WTC11 (cell line): ENCODE measurements around the gene RBSN. TPM values are rescaled to one million over a fixed set of nuclear protein-coding genes. Genes with fewer than 3 reads are reported as not detected.
A peak's percentile ranks its signal among the peaks of the same experiment; 100 is the strongest.

Source experiments
- ATAC-seq: fragments of 200-7000 bp; cut with Tn5 transposase; 2 replicates; pipeline ENCODE4 v1.10.0; 2021; ENCODE audit warnings: mild to moderate bottlenecking, moderate library complexity
- CTCF ChIA-PET: fragments of 300-600 bp; sonication (Branson Sonifier 250); formaldehyde crosslinking; loops from one replicate; lab custom pipeline; 2021; ENCODE audit warnings: antibody characterized with exemption; lab: Charles Lee
- POLR2A ChIA-PET: fragments of 350-600 bp; sonication (Branson Sonifier 250); formaldehyde crosslinking; loops from one replicate; lab custom pipeline; 2021; ENCODE audit warnings: antibody characterized with exemption; lab: Charles Lee
- DNase-seq: peaks from one replicate; pipeline ENCODE4 v3.0.0; 2021; ENCODE audit warnings: low spot score
- H3K27ac Mint-ChIP-seq: 2 replicates; pipeline ENCODE4 v1.8.0; 2021; ENCODE audit warnings: mixed read lengths
- H3K27me3 Mint-ChIP-seq: 2 replicates; pipeline ENCODE4 v1.8.0; 2021; ENCODE audit warnings: low read depth, mild to moderate bottlenecking, moderate library complexity, mixed read lengths
- H3K36me3 Mint-ChIP-seq: 2 replicates; pipeline ENCODE4 v1.8.0; 2021; ENCODE audit warnings: mixed read lengths
- H3K4me1 Mint-ChIP-seq: 2 replicates; pipeline ENCODE4 v1.8.0; 2022; ENCODE audit warnings: mixed read lengths
- H3K4me3 Mint-ChIP-seq: 2 replicates; pipeline ENCODE4 v1.8.0; 2021; ENCODE audit warnings: mild to moderate bottlenecking, moderate library complexity, mixed read lengths
- H3K9me3 Mint-ChIP-seq: 2 replicates; pipeline ENCODE4 v1.8.0; 2021; ENCODE audit warnings: mixed read lengths
- CREM ChIP-seq: sonication (generic); formaldehyde crosslinking; IDR thresholded peaks from 2 replicates; pipeline ENCODE4 v1.8.1; 2022; ENCODE audit warnings: mild to moderate bottlenecking, missing genetic modification reagents, moderate library complexity
- FOXJ3 ChIP-seq: sonication (generic); formaldehyde crosslinking; IDR thresholded peaks from 2 replicates; pipeline ENCODE4 v1.9.0; 2021; ENCODE audit warnings: missing genetic modification reagents, mild to moderate bottlenecking, borderline replicate concordance
- GRHL2 ChIP-seq: fragments of 250-450 bp; sonication (Bioruptor Pico); IDR thresholded peaks from 2 replicates; pipeline ENCODE4 v1.8.0; 2022; ENCODE audit warnings: mild to moderate bottlenecking, moderate library complexity; ENCODE audit not compliant: insufficient replicate concordance, severe bottlenecking
- KAT7 ChIP-seq: sonication (generic); formaldehyde crosslinking; IDR thresholded peaks from 2 replicates; pipeline ENCODE4 v1.8.1; 2023; ENCODE audit warnings: missing genetic modification reagents, mild to moderate bottlenecking, borderline replicate concordance
- MXD4 ChIP-seq: fragments of 250-450 bp; sonication (Bioruptor Pico); IDR thresholded peaks from 2 replicates; pipeline ENCODE4 v1.8.0; 2021; ENCODE audit warnings: mild to moderate bottlenecking, moderate library complexity, borderline replicate concordance
- MYBL2 ChIP-seq: sonication (generic); formaldehyde crosslinking; IDR thresholded peaks from 2 replicates; pipeline ENCODE4 v1.8.1; 2023; ENCODE audit warnings: mild to moderate bottlenecking, moderate library complexity, missing genetic modification reagents
- NFATC4 ChIP-seq: fragments of 250-450 bp; sonication (Bioruptor Pico); IDR thresholded peaks from 2 replicates; pipeline ENCODE4 v1.9.0; 2021; ENCODE audit warnings: mild to moderate bottlenecking
- ZNF138 ChIP-seq: sonication (generic); formaldehyde crosslinking; conservative IDR thresholded peaks from 2 replicates; pipeline ENCODE4 v1.8.1; 2022; ENCODE audit warnings: mild to moderate bottlenecking, moderate library complexity, missing genetic modification reagents
- ZNF263 ChIP-seq: sonication (generic); formaldehyde crosslinking; IDR thresholded peaks from 2 replicates; pipeline ENCODE4 v1.8.1; 2022; ENCODE audit warnings: low read depth, mild to moderate bottlenecking, moderate library complexity, missing genetic modification reagents
- total RNA-seq: library from RNA; stranded (reverse); gene quantifications from 3 replicates; pipeline ENCODE4 v1.2.3, GENCODE V29; 2021
- TF ChIP-seq, protein P1 (sequence below): sonication (generic); formaldehyde crosslinking; IDR thresholded peaks from 2 replicates; pipeline ENCODE4 v1.8.0; 2022; ENCODE audit warnings: mild to moderate bottlenecking, missing genetic modification reagents
- TF ChIP-seq, protein P2 (sequence below): fragments of 200-600 bp; IDR thresholded peaks from 2 replicates; pipeline ENCODE4 v1.8.0; 2022; ENCODE audit warnings: antibody characterized with exemption
- TF ChIP-seq, protein P3 (sequence below): sonication (generic); formaldehyde crosslinking; IDR thresholded peaks from 2 replicates; pipeline ENCODE4 v1.8.1; 2023; ENCODE audit warnings: mild to moderate bottlenecking, missing genetic modification reagents, borderline replicate concordance
- TF ChIP-seq, protein P4 (sequence below): sonication (generic); formaldehyde crosslinking; IDR thresholded peaks from 2 replicates; pipeline ENCODE4 v1.8.1; 2023; ENCODE audit warnings: mild to moderate bottlenecking, missing genetic modification reagents
- TF ChIP-seq, protein P5 (sequence below): sonication (generic); formaldehyde crosslinking; IDR thresholded peaks from 2 replicates; pipeline ENCODE4 v1.8.1; 2022; ENCODE audit warnings: low read depth, mild to moderate bottlenecking, moderate library complexity, missing genetic modification reagents, borderline replicate concordance
- TF ChIP-seq, protein P6 (sequence below): sonication (generic); formaldehyde crosslinking; conservative IDR thresholded peaks from 2 replicates; pipeline ENCODE4 v1.8.1; 2022; ENCODE audit warnings: mild to moderate bottlenecking, missing genetic modification reagents
- TF ChIP-seq, protein P7 (sequence below): fragments of 250-450 bp; sonication (Bioruptor Pico); IDR thresholded peaks from 2 replicates; pipeline ENCODE4 v1.9.0; 2021; ENCODE audit warnings: mild to moderate bottlenecking
- TF ChIP-seq, protein P8 (sequence below): fragments of 250-450 bp; sonication (Bioruptor Pico); IDR thresholded peaks from 2 replicates; pipeline ENCODE4 v1.8.0; 2021; ENCODE audit warnings: mild to moderate bottlenecking

RBSN gene
- total RNA-seq, 1 experiment from 2014 or later = 24.2 TPM

DNA sequence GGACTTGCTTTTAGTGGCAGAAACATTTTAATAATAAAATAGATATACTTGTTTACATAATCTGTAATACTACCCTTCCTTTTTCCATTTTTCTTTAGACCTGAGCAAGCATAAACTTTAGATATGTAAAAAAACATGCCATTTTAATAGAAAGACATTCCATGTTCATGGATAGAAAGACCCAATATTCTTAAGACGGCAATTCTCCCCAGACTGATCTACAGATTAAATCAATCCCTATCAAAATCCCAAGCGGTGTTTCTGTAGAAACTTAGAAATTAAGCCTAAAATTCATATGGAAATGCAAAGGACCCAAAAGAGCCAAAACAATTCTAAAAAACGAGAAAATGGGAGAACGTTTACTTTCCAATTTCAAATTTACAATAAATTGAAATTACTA lies 45.4 kb downstream of the RBSN start (continued):
- TF ChIP-seq, protein P1, sequence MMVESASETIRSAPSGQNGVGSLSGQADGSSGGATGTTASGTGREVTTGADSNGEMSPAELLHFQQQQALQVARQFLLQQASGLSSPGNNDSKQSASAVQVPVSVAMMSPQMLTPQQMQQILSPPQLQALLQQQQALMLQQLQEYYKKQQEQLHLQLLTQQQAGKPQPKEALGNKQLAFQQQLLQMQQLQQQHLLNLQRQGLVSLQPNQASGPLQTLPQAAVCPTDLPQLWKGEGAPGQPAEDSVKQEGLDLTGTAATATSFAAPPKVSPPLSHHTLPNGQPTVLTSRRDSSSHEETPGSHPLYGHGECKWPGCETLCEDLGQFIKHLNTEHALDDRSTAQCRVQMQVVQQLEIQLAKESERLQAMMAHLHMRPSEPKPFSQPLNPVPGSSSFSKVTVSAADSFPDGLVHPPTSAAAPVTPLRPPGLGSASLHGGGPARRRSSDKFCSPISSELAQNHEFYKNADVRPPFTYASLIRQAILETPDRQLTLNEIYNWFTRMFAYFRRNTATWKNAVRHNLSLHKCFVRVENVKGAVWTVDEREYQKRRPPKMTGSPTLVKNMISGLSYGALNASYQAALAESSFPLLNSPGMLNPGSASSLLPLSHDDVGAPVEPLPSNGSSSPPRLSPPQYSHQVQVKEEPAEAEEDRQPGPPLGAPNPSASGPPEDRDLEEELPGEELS = no peak
- no peak for TF ChIP-seq CREM (CRISPR knock-in tag)

DNA sequence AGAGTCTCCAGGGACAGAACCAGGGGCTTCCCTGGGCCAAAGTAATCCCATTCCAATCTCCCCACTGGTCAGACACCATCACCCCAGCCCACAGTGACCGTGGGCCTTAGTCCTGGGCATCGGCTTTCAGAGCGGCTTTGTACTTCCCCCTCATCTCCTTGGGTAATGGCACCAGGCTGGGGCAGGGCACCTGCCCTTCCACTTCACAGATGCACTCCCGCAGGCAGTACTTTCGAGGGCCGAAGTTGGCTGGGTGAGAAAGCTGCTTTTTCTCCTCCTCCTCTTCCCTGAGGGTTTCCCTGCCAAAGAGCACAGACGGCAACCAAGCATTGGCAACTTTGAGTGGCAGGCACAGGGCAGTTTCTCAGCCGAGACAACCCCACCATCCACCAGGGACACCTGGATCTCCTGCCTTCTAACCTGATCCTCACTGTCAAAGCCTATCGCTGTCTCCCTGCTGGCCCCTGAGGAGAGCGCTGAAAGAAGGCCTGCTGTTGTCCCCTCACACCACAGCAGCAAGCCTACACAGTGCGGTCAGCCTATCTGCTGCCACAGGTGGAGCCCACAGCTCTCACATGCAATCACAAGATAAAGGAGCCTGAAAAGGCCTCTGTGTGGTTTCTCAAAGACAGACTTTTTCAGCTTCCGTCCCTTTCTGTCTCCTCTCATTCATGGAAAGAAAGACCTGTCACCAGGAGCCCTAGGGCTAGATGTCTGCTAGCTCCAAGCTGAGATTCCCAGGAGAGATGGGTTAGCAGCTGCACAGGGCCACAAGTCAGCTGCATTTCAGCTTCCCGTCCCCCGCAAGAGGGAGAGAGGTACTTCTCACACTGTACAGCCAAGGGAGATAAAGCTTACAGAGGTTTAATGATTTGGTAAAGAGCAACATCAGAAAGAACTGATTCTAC lies 46.4 kb downstream of the RBSN start:
- Mint-ChIP-seq H3K9me3 (no peaks in the 10 kb centered on the region), H3K27ac (peak overlapping the region; percentile 62), H3K27me3 (no peaks in the 10 kb centered on the region), H3K4me3 (no peak overlapping the region), H3K4me1 (peaks cover 19% of the 10 kb centered on the region), H3K36me3 (peaks cover 53% of the 10 kb centered on the region)
- no peak for ATAC-seq
- POLR2A ChIA-PET = interaction anchor here (0.9 kb wide), 1 partner anchor 12 kb away, joined by 5 read pairs; the partner anchor contains the start of gene MRPS25
- DNase-seq = no peak
- CTCF ChIA-PET = interaction anchor here (1.3 to 2.1 kb wide), 4 partner anchors 16 to 153 kb away, joined by 5 to 13 read pairs (median 9); partner anchors contain the start of genes CAPN7 and RBSN
- TF ChIP-seq, protein P2, sequence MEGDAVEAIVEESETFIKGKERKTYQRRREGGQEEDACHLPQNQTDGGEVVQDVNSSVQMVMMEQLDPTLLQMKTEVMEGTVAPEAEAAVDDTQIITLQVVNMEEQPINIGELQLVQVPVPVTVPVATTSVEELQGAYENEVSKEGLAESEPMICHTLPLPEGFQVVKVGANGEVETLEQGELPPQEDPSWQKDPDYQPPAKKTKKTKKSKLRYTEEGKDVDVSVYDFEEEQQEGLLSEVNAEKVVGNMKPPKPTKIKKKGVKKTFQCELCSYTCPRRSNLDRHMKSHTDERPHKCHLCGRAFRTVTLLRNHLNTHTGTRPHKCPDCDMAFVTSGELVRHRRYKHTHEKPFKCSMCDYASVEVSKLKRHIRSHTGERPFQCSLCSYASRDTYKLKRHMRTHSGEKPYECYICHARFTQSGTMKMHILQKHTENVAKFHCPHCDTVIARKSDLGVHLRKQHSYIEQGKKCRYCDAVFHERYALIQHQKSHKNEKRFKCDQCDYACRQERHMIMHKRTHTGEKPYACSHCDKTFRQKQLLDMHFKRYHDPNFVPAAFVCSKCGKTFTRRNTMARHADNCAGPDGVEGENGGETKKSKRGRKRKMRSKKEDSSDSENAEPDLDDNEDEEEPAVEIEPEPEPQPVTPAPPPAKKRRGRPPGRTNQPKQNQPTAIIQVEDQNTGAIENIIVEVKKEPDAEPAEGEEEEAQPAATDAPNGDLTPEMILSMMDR = no peak
- TF ChIP-seq, protein P3, sequence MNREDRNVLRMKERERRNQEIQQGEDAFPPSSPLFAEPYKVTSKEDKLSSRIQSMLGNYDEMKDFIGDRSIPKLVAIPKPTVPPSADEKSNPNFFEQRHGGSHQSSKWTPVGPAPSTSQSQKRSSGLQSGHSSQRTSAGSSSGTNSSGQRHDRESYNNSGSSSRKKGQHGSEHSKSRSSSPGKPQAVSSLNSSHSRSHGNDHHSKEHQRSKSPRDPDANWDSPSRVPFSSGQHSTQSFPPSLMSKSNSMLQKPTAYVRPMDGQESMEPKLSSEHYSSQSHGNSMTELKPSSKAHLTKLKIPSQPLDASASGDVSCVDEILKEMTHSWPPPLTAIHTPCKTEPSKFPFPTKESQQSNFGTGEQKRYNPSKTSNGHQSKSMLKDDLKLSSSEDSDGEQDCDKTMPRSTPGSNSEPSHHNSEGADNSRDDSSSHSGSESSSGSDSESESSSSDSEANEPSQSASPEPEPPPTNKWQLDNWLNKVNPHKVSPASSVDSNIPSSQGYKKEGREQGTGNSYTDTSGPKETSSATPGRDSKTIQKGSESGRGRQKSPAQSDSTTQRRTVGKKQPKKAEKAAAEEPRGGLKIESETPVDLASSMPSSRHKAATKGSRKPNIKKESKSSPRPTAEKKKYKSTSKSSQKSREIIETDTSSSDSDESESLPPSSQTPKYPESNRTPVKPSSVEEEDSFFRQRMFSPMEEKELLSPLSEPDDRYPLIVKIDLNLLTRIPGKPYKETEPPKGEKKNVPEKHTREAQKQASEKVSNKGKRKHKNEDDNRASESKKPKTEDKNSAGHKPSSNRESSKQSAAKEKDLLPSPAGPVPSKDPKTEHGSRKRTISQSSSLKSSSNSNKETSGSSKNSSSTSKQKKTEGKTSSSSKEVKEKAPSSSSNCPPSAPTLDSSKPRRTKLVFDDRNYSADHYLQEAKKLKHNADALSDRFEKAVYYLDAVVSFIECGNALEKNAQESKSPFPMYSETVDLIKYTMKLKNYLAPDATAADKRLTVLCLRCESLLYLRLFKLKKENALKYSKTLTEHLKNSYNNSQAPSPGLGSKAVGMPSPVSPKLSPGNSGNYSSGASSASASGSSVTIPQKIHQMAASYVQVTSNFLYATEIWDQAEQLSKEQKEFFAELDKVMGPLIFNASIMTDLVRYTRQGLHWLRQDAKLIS (CRISPR knock-in tag) = no peak
- TF ChIP-seq MXD4 (CRISPR knock-in tag) (no peak), NFATC4 (CRISPR knock-in tag) (no peak), ZNF263 (CRISPR knock-in tag) (no peak), ZNF138 (no peak), FOXJ3 (no peak), KAT7 (CRISPR knock-in tag) (no peak), MYBL2 (CRISPR knock-in tag) (no peak), GRHL2 (no peak)
- TF ChIP-seq, protein P4, sequence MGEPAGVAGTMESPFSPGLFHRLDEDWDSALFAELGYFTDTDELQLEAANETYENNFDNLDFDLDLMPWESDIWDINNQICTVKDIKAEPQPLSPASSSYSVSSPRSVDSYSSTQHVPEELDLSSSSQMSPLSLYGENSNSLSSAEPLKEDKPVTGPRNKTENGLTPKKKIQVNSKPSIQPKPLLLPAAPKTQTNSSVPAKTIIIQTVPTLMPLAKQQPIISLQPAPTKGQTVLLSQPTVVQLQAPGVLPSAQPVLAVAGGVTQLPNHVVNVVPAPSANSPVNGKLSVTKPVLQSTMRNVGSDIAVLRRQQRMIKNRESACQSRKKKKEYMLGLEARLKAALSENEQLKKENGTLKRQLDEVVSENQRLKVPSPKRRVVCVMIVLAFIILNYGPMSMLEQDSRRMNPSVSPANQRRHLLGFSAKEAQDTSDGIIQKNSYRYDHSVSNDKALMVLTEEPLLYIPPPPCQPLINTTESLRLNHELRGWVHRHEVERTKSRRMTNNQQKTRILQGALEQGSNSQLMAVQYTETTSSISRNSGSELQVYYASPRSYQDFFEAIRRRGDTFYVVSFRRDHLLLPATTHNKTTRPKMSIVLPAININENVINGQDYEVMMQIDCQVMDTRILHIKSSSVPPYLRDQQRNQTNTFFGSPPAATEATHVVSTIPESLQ = no peak
- TF ChIP-seq, protein P5, sequence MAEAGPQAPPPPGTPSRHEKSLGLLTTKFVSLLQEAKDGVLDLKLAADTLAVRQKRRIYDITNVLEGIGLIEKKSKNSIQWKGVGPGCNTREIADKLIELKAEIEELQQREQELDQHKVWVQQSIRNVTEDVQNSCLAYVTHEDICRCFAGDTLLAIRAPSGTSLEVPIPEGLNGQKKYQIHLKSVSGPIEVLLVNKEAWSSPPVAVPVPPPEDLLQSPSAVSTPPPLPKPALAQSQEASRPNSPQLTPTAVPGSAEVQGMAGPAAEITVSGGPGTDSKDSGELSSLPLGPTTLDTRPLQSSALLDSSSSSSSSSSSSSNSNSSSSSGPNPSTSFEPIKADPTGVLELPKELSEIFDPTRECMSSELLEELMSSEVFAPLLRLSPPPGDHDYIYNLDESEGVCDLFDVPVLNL (CRISPR knock-in tag) = no peak
- TF ChIP-seq, protein P6, sequence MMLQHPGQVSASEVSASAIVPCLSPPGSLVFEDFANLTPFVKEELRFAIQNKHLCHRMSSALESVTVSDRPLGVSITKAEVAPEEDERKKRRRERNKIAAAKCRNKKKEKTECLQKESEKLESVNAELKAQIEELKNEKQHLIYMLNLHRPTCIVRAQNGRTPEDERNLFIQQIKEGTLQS = no peak
- TF ChIP-seq, protein P7, sequence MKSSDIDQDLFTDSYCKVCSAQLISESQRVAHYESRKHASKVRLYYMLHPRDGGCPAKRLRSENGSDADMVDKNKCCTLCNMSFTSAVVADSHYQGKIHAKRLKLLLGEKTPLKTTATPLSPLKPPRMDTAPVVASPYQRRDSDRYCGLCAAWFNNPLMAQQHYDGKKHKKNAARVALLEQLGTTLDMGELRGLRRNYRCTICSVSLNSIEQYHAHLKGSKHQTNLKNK (CRISPR knock-in tag) = no peak
- TF ChIP-seq, protein P8, sequence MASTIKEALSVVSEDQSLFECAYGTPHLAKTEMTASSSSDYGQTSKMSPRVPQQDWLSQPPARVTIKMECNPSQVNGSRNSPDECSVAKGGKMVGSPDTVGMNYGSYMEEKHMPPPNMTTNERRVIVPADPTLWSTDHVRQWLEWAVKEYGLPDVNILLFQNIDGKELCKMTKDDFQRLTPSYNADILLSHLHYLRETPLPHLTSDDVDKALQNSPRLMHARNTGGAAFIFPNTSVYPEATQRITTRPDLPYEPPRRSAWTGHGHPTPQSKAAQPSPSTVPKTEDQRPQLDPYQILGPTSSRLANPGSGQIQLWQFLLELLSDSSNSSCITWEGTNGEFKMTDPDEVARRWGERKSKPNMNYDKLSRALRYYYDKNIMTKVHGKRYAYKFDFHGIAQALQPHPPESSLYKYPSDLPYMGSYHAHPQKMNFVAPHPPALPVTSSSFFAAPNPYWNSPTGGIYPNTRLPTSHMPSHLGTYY (CRISPR knock-in tag) = no peak
